K562 (cell line): ENCODE data around the gene CFAP70. TPM values are rescaled to one million over a fixed set of nuclear protein-coding genes. Genes with fewer than 3 reads are reported as not detected.

Experiments
- ATAC-seq: fragments of 200-7000 bp; cut with Tn5 transposase; 3 replicates; pipeline ENCODE4 v1.9.1; 2020; ENCODE audit warnings: moderate library complexity
- BruUV-seq: library from RNA; stranded (reverse); fragments of 400-500 nt; replicated peaks from 2 replicates; lab custom pipeline; 2021; lab: Mats Ljungman, UMichigan
- CTCF ChIA-PET: fragments of 300-600 bp; formaldehyde crosslinking; extraction: SDS; loops from one replicate; lab custom pipeline; 2021; ENCODE audit warnings: low intra/inter-chr PET ratio; lab: Yijun Ruan, JAX
- POLR2A ChIA-PET: fragments of 300-600, 350-650 bp; sonication (Branson Sonifier 250); formaldehyde crosslinking; extraction: SDS; loops from one replicate; lab custom pipeline; 2021; ENCODE audit warnings: antibody characterized with exemption, inconsistent platforms; lab: Yijun Ruan, JAX
- DNase-seq, 4 experiments: peaks; one replicate each; pipeline versions ENCODE4 v3.0.0 to v3.0.0-alpha.2; 2011 to 2018; ENCODE audit warnings: low spot score in 3 of 4, mixed read lengths in 3 of 4; ENCODE audit errors: extremely low read depth in 1 of 4
- FAIRE-seq: peaks from 2 replicates; lab custom pipeline; 2011; peaks lifted over from hg19 to GRCh38; lab: Jason Lieb, UNC
- H2AFZ ChIP-seq: 2 replicates; pipeline ENCODE4 v1.6.0; 2011; ENCODE audit warnings: low read depth, low read length, control low read depth, inconsistent platforms
- H3K27ac ChIP-seq: fragments of 200-600 bp; 3 replicates; pipeline ENCODE4 v1.8.0; 2011; ENCODE audit warnings: low read depth, mild to moderate bottlenecking, control low read depth, inconsistent platforms, low read length, moderate library complexity, mixed read lengths; ENCODE audit errors: extremely low read depth
- H3K27me3 ChIP-seq, 2 experiments: fragments of 300-600 bp in 1 of 2; 2 replicates in 1 of 2; 3 replicates in 1 of 2; pipeline versions ENCODE4 v1.6.0 to v1.8.0; 2011; ENCODE audit warnings: inconsistent platforms in 2 of 2, low read length in 2 of 2, mild to moderate bottlenecking in 1 of 2, mixed read lengths in 1 of 2, moderate library complexity in 1 of 2; ENCODE audit not compliant: control insufficient read depth in 2 of 2, insufficient read depth in 2 of 2
- H3K36me3 ChIP-seq: fragments of 300-600 bp; 3 replicates; pipeline ENCODE4 v1.8.0; 2011; ENCODE audit warnings: mild to moderate bottlenecking, low read length, inconsistent platforms; ENCODE audit not compliant: control insufficient read depth, insufficient read depth
- H3K4me1 ChIP-seq, 2 experiments: fragments of 200-600 bp in 1 of 2; replicated peaks in 1 of 2; 2 replicates in 1 of 2; 3 replicates in 1 of 2; pipeline versions ENCODE4 v1.5.1 to v1.8.0; 2011; ENCODE audit warnings: inconsistent platforms in 2 of 2, low read length in 2 of 2, mild to moderate bottlenecking in 1 of 2, mixed read lengths in 1 of 2, moderate library complexity in 1 of 2; ENCODE audit not compliant: control insufficient read depth in 2 of 2, insufficient read depth in 2 of 2
- H3K4me2 ChIP-seq: 2 replicates; pipeline ENCODE4 v1.6.1; 2011; ENCODE audit warnings: low read length, control low read depth, inconsistent platforms, mixed read lengths; ENCODE audit not compliant: insufficient read depth
- H3K4me3 ChIP-seq: fragments of 200-600 bp; sonication (generic), shearing (Covaris generic); 2 replicates; pipeline ENCODE4 v1.5.1; 2016; ENCODE audit warnings: control low read depth, inconsistent platforms
- H3K79me2 ChIP-seq: fragments of 200-600 bp; 3 replicates; pipeline ENCODE4 v1.8.0; 2011; ENCODE audit warnings: low read length, inconsistent platforms; ENCODE audit not compliant: control insufficient read depth, insufficient read depth
- H3K9ac ChIP-seq, 2 experiments: 2 replicates each; pipeline versions ENCODE4 v1.6.0 to v1.6.1; 2011; ENCODE audit warnings: low read depth in 2 of 2, low read length in 2 of 2, control low read depth in 1 of 2, inconsistent platforms in 1 of 2, mild to moderate bottlenecking in 1 of 2, mixed read lengths in 1 of 2; ENCODE audit not compliant: insufficient read depth in 1 of 2
- H3K9me1 ChIP-seq: one replicate; pipeline ENCODE4 v1.6.0; 2011; ENCODE audit warnings: inconsistent platforms, mild to moderate bottlenecking, low read length, moderate library complexity; ENCODE audit not compliant: control insufficient read depth, insufficient read depth
- H3K9me3 ChIP-seq: replicated peaks from 2 replicates; pipeline ENCODE4 v1.5.1; 2011; ENCODE audit warnings: low read depth, low read length, inconsistent platforms; ENCODE audit not compliant: control insufficient read depth, insufficient read depth
- H4K20me1 ChIP-seq: replicated peaks from 2 replicates; pipeline ENCODE4 v1.6.1; 2011; ENCODE audit warnings: low read length, inconsistent platforms, mixed read lengths; ENCODE audit not compliant: control insufficient read depth, insufficient read depth
- BRCA1 ChIP-seq, 2 experiments: fragments of 450-650 bp in 1 of 2; sonication (generic) in 1 of 2; formaldehyde crosslinking in 1 of 2; IDR thresholded peaks; 2 replicates each; pipeline versions ENCODE4 v1.5.0 to v1.6.1; 2017 to 2020; ENCODE audit warnings: mild to moderate bottlenecking in 1 of 2, missing genetic modification reagents in 1 of 2
- CLOCK ChIP-seq: fragments of 250-450 bp; sonication (Bioruptor Pico); IDR thresholded peaks from 2 replicates; pipeline ENCODE4 v1.4.0; 2020; ENCODE audit warnings: mild to moderate bottlenecking, moderate library complexity, borderline replicate concordance
- CREM ChIP-seq: IDR thresholded peaks from 2 replicates; pipeline ENCODE4 v1.6.1; 2014; ENCODE audit warnings: antibody characterized with exemption, low read depth
- CTBP1 ChIP-seq: fragments of 450-650 bp; IDR thresholded peaks from 2 replicates; pipeline ENCODE4 v1.6.1; 2016; ENCODE audit warnings: borderline replicate concordance
- ETV6 ChIP-seq, 3 experiments: fragments of 150-350 bp in 1 of 3; sonication (generic) in 1 of 3; formaldehyde crosslinking in 1 of 3; IDR thresholded peaks; 2 replicates each; pipeline versions ENCODE4 v1.6.1 to v1.8.0; 2014 to 2022; ENCODE audit warnings: borderline replicate concordance in 2 of 3, low read depth in 2 of 3, antibody characterized with exemption in 1 of 3, low read length in 1 of 3, mild to moderate bottlenecking in 1 of 3, missing genetic modification reagents in 1 of 3
- GTF2B ChIP-seq: IDR thresholded peaks from 2 replicates; pipeline ENCODE4 v1.6.1; 2011; ENCODE audit not compliant: insufficient read length; ENCODE audit errors: extremely low read depth
- JUND ChIP-seq, 2 experiments: IDR thresholded peaks; 2 replicates in 1 of 2; 3 replicates in 1 of 2; pipeline ENCODE4 v1.6.1; 2011; ENCODE audit warnings: borderline replicate concordance in 2 of 2, low read depth in 2 of 2, low read length in 2 of 2, improper control_type of control experiment in 1 of 2, missing biosample characterization in 1 of 2, missing genetic modification characterization in 1 of 2, missing genetic modification reagents in 1 of 2
- KLF13 ChIP-seq: fragments of 450-650 bp; IDR thresholded peaks from 2 replicates; pipeline ENCODE4 v1.6.1; 2016; ENCODE audit warnings: missing genetic modification characterization, low read depth, mild to moderate bottlenecking, missing compliant biosample characterization, moderate library complexity, borderline replicate concordance
- KLF6 ChIP-seq: fragments of 250-450 bp; sonication (Bioruptor Pico); IDR thresholded peaks from 2 replicates; pipeline ENCODE4 v1.4.0; 2020; ENCODE audit warnings: mild to moderate bottlenecking, moderate library complexity, borderline replicate concordance
- MCM2 ChIP-seq: fragments of 450-650 bp; IDR thresholded peaks from 2 replicates; pipeline ENCODE4 v1.6.1; 2017; ENCODE audit warnings: low read depth, mild to moderate bottlenecking
- MED1 ChIP-seq: sonication (generic); formaldehyde crosslinking; IDR thresholded peaks from 2 replicates; pipeline ENCODE4 v1.8.1; 2023; ENCODE audit warnings: missing genetic modification reagents, borderline replicate concordance
- SMAD3 ChIP-seq: fragments of 450-650 bp; formaldehyde crosslinking; conservative IDR thresholded peaks from 2 replicates; pipeline ENCODE4 v1.4.0; 2020; ENCODE audit warnings: mild to moderate bottlenecking
- ZNF583 ChIP-seq: fragments of 250-450 bp; sonication (Bioruptor Pico); IDR thresholded peaks from 2 replicates; pipeline ENCODE4 v1.4.0; 2020
- ZNF655 ChIP-seq: fragments of 250-450 bp; sonication (Bioruptor Pico); IDR thresholded peaks from 2 replicates; pipeline ENCODE4 v1.5.0; 2021
- WGBS: fragments of 100-300 bp; shearing (Covaris generic); methylation state at CpG from one replicate; pipeline ENCODE4 v1.1.6; 2016; ENCODE audit warnings: low coverage, mixed read lengths; ENCODE audit not compliant: insufficient coverage; ENCODE audit errors: missing lambda C conversion rate; 5-methylcytosine and 5-hydroxymethylcytosine counted together
- in situ Hi-C: fragments of 300-500 bp; cut with MboI; formaldehyde crosslinking; loops from 4 replicates; pipeline ENCODE4 v1.15.0; 2018; ENCODE audit warnings: inconsistent platforms, mixed read lengths
- intact Hi-C: fragments of 100-400 bp; cut with micrococcal nuclease; formaldehyde crosslinking; loops from 2 replicates; pipeline ENCODE4 v1.14.2; 2022
- polyA plus RNA-seq, 8 experiments: library from polyadenylated mRNA; depleted of rRNA in 4 of 8; stranded (reverse) in 5 of 8; unstranded in 3 of 8; fragments of >200 nt; fragmentation: Nextera tagmentation in 2 of 8; fragmentation: Illumina TruSeq in 1 of 8; extraction: Ambion mirVana in 2 of 8; extraction: Trizol in 1 of 8; gene quantifications; 2 replicates each; pipeline versions ENCODE4 v1.2.1 to v1.2.3, GENCODE V29; 2011 to 2014; ENCODE audit warnings: inconsistent platforms in 1 of 8, missing spikeins in 1 of 8
- total RNA-seq, 7 experiments: library from RNA; depleted of rRNA in 6 of 7; stranded (reverse); fragments of >200 nt in 6 of 7; fragmentation: Illumina TruSeq in 2 of 7; extraction: Trizol in 2 of 7; gene quantifications; 2 replicates each; pipeline versions ENCODE4 v1.2.1 to v1.2.3, GENCODE V29; 2011 to 2021; ENCODE audit warnings: low replicate concordance in 1 of 7

CFAP70 gene
- total and polyA plus RNA-seq, 9 of the 15 experiments (the other 6 are each of a cell fraction or from before 2014, with no cell fraction given): 0.27 to 1.6 (median 0.86) TPM

- no peak for TF ChIP-seq KLF6 (CRISPR knock-in tag)
- no peak for TF ChIP-seq JUND (IDR thresholded peaks at IDR 0.05; ENCODE audit: borderline replicate concordance, low read depth, low read length)
- no peak for TF ChIP-seq JUND (tag; IDR thresholded peaks at IDR 0.05; ENCODE audit: borderline replicate concordance, low read depth, low read length)
- no peak for TF ChIP-seq BRCA1 (IDR thresholded peaks at IDR 0.05)
- TF ChIP-seq BRCA1 (CRISPR knock-in tag; IDR thresholded peaks at IDR 0.05): no peak
- no peak for TF ChIP-seq ZNF583
- TF ChIP-seq GTF2B: no peak
- TF ChIP-seq CTBP1: no peak
- TF ChIP-seq MCM2: no peak
- TF ChIP-seq KLF13 (tag): no peak
- no peak for TF ChIP-seq CREM
Observed at GRCh38 chr10:73338801-73339368, 19.8 kb downstream of the CFAP70 start (continued).

- Histone ChIP-seq H3K79me2 (no peaks in the 10 kb centered on the region), H3K9ac (no peak overlapping the region), H3K9me1 (no peaks in the 10 kb centered on the region), H3K4me3 (no peak overlapping the region), H3K36me3 (no peaks in the 10 kb centered on the region), H4K20me1 (no peaks in the 10 kb centered on the region), H3K4me1 (no peaks in the 10 kb centered on the region; a peak in 1 of 5 replicates), H3K27me3 (no peaks in the 10 kb centered on the region; a peak in 1 of 5 replicates), H2AFZ (no peak overlapping the region), H3K27ac (no peak overlapping the region), H3K4me2 (no peak overlapping the region), H3K9me3 (no peaks in the 10 kb centered on the region)
- POLR2A ChIA-PET: no interaction called here
- DNase-seq: no peak
- intact Hi-C loops: no loop called here
- 55% methylated on average over 1 of the region's 1 CpG for WGBS
- in situ Hi-C loops: no loop called here
- CTCF ChIA-PET: no interaction called here
- no TSS peak for BruUV-seq
- ATAC-seq: no peak
- no peak for FAIRE-seq
- TF ChIP-seq SMAD3 (no peak), CLOCK (no peak), MED1 (CRISPR knock-in tag) (no peak), ZNF655 (CRISPR knock-in tag) (no peak), ETV6 (IDR thresholded peaks at IDR 0.05; ENCODE audit: borderline replicate concordance in 1 of 2, low read depth in 2 of 2, low read length in 1 of 2) (no peak), ETV6 (CRISPR knock-in tag; IDR thresholded peaks at IDR 0.05; ENCODE audit: borderline replicate concordance) (no peak)
Observed at GRCh38 chr10:73333202-73333601, 25.5 kb downstream of the CFAP70 start.
